ENCODE data around the gene HIF3A. TPM values are rescaled to one million over a fixed set of nuclear protein-coding genes. Genes with fewer than 3 reads are reported as not detected.

The HIF3A gene
- total RNA-seq, 1 experiment from 2014 or later: 0.98 TPM

DNA sequence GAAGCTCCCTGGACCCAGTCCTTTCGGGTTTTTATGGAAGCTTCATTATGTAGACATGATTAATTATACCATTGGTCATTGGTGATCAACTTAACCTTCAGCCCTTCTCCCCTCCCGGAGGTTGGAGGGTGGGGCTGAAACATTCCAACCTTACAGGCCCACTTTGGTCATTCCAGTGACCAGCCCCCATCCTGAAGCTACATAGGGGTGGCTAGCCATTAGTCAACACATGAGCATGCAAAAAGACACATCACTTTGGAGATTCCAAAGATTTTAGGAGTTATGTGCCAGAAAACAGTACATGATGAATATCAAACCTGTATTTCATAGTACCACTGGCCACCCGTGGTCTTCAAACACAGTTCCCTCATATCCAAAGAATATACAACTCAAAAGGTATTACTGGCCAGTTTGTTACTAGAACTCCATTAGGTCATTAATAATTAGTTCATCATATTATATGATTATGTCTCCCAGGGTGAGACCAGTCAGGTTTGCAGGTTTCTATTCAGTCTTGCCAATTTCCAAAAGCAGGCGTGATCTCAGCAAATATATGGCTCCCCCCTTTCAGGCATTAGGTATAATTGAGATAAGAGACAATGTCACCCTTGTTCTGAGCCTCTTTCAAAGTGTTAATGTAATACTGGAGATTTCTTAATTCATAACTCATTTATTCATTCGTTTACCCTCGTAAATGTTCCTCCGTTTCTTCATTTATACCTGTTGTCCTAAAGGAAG is 61.2 kb downstream of the HIF3A start:
- TF ChIP-seq JUND (IDR thresholded peaks at IDR 0.05) (no peak), YY1 (IDR thresholded peaks at IDR 0.05; ENCODE audit: extremely low read depth, insufficient replicate concordance, low read depth, low read length) (no peak), EZH2phosphoT487 (IDR thresholded peaks at IDR 0.05; ENCODE audit: borderline replicate concordance) (no peak), RAD21 (IDR thresholded peaks at IDR 0.05; ENCODE audit: low read depth) (no peak), CEBPB (IDR thresholded peaks at IDR 0.05; ENCODE audit: low read depth) (no peak)
- TF ChIP-seq, protein P1, sequence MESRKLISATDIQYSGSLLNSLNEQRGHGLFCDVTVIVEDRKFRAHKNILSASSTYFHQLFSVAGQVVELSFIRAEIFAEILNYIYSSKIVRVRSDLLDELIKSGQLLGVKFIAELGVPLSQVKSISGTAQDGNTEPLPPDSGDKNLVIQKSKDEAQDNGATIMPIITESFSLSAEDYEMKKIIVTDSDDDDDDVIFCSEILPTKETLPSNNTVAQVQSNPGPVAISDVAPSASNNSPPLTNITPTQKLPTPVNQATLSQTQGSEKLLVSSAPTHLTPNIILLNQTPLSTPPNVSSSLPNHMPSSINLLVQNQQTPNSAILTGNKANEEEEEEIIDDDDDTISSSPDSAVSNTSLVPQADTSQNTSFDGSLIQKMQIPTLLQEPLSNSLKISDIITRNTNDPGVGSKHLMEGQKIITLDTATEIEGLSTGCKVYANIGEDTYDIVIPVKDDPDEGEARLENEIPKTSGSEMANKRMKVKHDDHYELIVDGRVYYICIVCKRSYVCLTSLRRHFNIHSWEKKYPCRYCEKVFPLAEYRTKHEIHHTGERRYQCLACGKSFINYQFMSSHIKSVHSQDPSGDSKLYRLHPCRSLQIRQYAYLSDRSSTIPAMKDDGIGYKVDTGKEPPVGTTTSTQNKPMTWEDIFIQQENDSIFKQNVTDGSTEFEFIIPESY (IDR thresholded peaks at IDR 0.05; ENCODE audit: extremely low read depth, insufficient replicate concordance, low read length): no peak
- DNase-seq (ENCODE audit: low read depth, low spot score) (no peak), ATAC-seq (no peak)
- Histone ChIP-seq H3K9ac (ENCODE audit: low read length) (no peak overlapping the region), H3K9me3 (ENCODE audit: control insufficient read depth in 1 of 2, insufficient read depth in 1 of 2, low read depth in 1 of 2, low read length in 2 of 2) (no peaks in the 10 kb centered on the region), H2AFZ (ENCODE audit: low read depth, low read length, poor library complexity, severe bottlenecking) (no peak overlapping the region), H4K20me1 (ENCODE audit: insufficient read depth) (peaks cover 5% of the 10 kb centered on the region; the same call in 1 of the 2 replicates), H3K4me1 (ENCODE audit: control insufficient read depth in 1 of 2, insufficient read depth in 2 of 2, low read length in 2 of 2) (peaks cover 0 to 7% of the 10 kb centered on the region in 2 experiments; a peak in 1 of 4 replicates), H3K27me3 (ENCODE audit: insufficient read depth, low read length) (no peaks in the 10 kb centered on the region), H3K36me3 (ENCODE audit: control insufficient read depth in 1 of 2, insufficient read depth in 2 of 2, low read length in 2 of 2) (peaks cover 21 to 39% of the 10 kb centered on the region in 2 experiments; a peak in 3 of 4 replicates), H3K4me2 (ENCODE audit: low read length) (no peak overlapping the region), H3K9me2 (ENCODE audit: insufficient read depth) (no peaks in the 10 kb centered on the region), H3K79me2 (ENCODE audit: insufficient read depth, low read length) (peaks cover 68% of the 10 kb centered on the region), H3K4me3 (replicated peaks in 1 of 2; ENCODE audit: low read depth in 1 of 2, low read length in 2 of 2) (no peak overlapping the region), H3K27ac (ENCODE audit: low read depth, low read length) (no peak overlapping the region)
- intact Hi-C loops (cut with micrococcal nuclease): no loop called here
- POLR2A ChIA-PET: no interaction called here
- CTCF ChIA-PET: interaction anchor here (0.7 to 1.4 kb wide), 2 partner anchors 10 to 11 kb away, joined by 3 to 4 read pairs; partner anchors contain the start of gene PPP5C
- no TSS peak for BruUV-seq (replicated peaks)
- RAD21 ChIA-PET (ENCODE audit: low non-redundant PET in 1 of 2, low total read pairs in 2 of 2, uncharacterized antibody in 2 of 2, unreplicated experiment in 2 of 2): no interaction called here

All from HCT116 (cell line).